SK-N-SH (cell line): ENCODE measurements around the gene PKN1. TPM values are rescaled to one million over a fixed set of nuclear protein-coding genes. Genes with fewer than 3 reads are reported as not detected.

Source experiments
- CTCF ChIA-PET: fragments of 300-600, 350-600 bp; formaldehyde crosslinking; extraction: SDS; loops from one replicate; lab custom pipeline; 2021; lab: Yijun Ruan, JAX
- POLR2A ChIA-PET: fragments of 350-600 bp; sonication (Branson Sonifier 250); formaldehyde crosslinking; extraction: SDS; loops from one replicate; lab custom pipeline; 2020; ENCODE audit warnings: antibody characterized with exemption, inconsistent platforms; lab: Yijun Ruan, JAX
- DNase-seq: peaks from one replicate; pipeline ENCODE4 v3.0.0; 2012
- H2AFZ ChIP-seq: fragments of 200-600 bp; sonication (generic); 2 replicates; pipeline ENCODE4 v1.8.1; 2016; ENCODE audit warnings: antibody characterized with exemption, mild to moderate bottlenecking, low read depth
- H3F3A ChIP-seq: fragments of 200-600 bp; sonication (generic); replicated peaks from 2 replicates; pipeline ENCODE3; 2016; ENCODE audit warnings: antibody characterized with exemption, mild to moderate bottlenecking; ENCODE audit not compliant: insufficient read depth
- H3K27ac ChIP-seq, 2 experiments: fragments of 200-500 bp in 1 of 2; fragments of 200-600 bp in 1 of 2; sonication (Bioruptor generic) in 1 of 2; sonication (generic), shearing (Covaris generic) in 1 of 2; 2 replicates each; pipeline versions ENCODE4 v1.5.1 to v1.6.1; 2014 to 2016; ENCODE audit warnings: low read depth in 2 of 2, inconsistent platforms in 1 of 2, low read length in 1 of 2, mild to moderate bottlenecking in 1 of 2, mixed read lengths in 1 of 2
- H3K27me3 ChIP-seq: fragments of 200-600 bp; sonication (generic), shearing (Covaris generic); 2 replicates; pipeline ENCODE4 v1.6.1; 2016; ENCODE audit warnings: mixed run types; ENCODE audit not compliant: insufficient read depth
- H3K36me3 ChIP-seq, 2 experiments: fragments of 200-500 bp in 1 of 2; fragments of 200-600 bp in 1 of 2; sonication (Bioruptor generic) in 1 of 2; sonication (generic) in 1 of 2; replicated peaks in 1 of 2; 2 replicates each; pipeline versions ENCODE3 to v1.5.1; 2014 to 2016; ENCODE audit warnings: low read length in 1 of 2, mild to moderate bottlenecking in 1 of 2; ENCODE audit not compliant: insufficient read depth in 2 of 2, control insufficient read depth in 1 of 2
- H3K4me1 ChIP-seq, 2 experiments: fragments of 200-500 bp in 1 of 2; fragments of 200-600 bp in 1 of 2; sonication (Bioruptor generic) in 1 of 2; sonication (generic), shearing (Covaris generic) in 1 of 2; 2 replicates each; pipeline versions ENCODE4 v1.5.1 to v1.6.1; 2014 to 2016; ENCODE audit warnings: low read depth in 1 of 2, low read length in 1 of 2, mixed run types in 1 of 2; ENCODE audit not compliant: insufficient read depth in 2 of 2, control insufficient read depth in 1 of 2
- H3K4me2 ChIP-seq: fragments of 200-600 bp; sonication (generic), shearing (Covaris generic); 2 replicates; pipeline ENCODE4 v1.6.1; 2017; ENCODE audit warnings: mixed run types
- H3K4me3 ChIP-seq, 2 experiments: fragments of 200-500 bp in 1 of 2; fragments of 200-600 bp in 1 of 2; sonication (Bioruptor generic) in 1 of 2; sonication (generic), shearing (Covaris generic) in 1 of 2; 2 replicates each; pipeline versions ENCODE4 v1.5.1 to v1.8.1; 2014 to 2016; ENCODE audit warnings: low read depth in 2 of 2, inconsistent platforms in 1 of 2, low read length in 1 of 2, mild to moderate bottlenecking in 1 of 2, mixed read lengths in 1 of 2, moderate library complexity in 1 of 2
- H3K79me2 ChIP-seq: fragments of 200-600 bp; sonication (generic); 2 replicates; pipeline ENCODE4 v1.8.1; 2017; ENCODE audit warnings: mild to moderate bottlenecking; ENCODE audit not compliant: insufficient read depth
- H3K9ac ChIP-seq: fragments of 200-600 bp; sonication (generic); 2 replicates; pipeline ENCODE4 v1.6.1; 2017; ENCODE audit warnings: mixed run types
- H3K9me2 ChIP-seq: fragments of 200-600 bp; sonication (generic); 2 replicates; pipeline ENCODE4 v1.6.1; 2017; ENCODE audit warnings: mixed run types
- H3K9me3 ChIP-seq: fragments of 200-600 bp; sonication (generic); 2 replicates; pipeline ENCODE4 v1.6.1; 2017; ENCODE audit warnings: mixed run types, mild to moderate bottlenecking, moderate library complexity
- H4K20me1 ChIP-seq: fragments of 200-600 bp; sonication (generic); 2 replicates; pipeline ENCODE4 v1.6.1; 2017; ENCODE audit warnings: mild to moderate bottlenecking, mixed run types; ENCODE audit not compliant: insufficient read depth
- CHD2 ChIP-seq: fragments of 150-350 bp; IDR thresholded peaks from 2 replicates; pipeline ENCODE4 v1.6.1; 2018; ENCODE audit warnings: low read length; ENCODE audit not compliant: partially characterized antibody
- FOSL2 ChIP-seq: IDR thresholded peaks from 2 replicates; pipeline ENCODE4 v1.4.0; 2012; ENCODE audit warnings: low read depth, mild to moderate bottlenecking, moderate library complexity, borderline replicate concordance
- FOXJ3 ChIP-seq: sonication (generic); formaldehyde crosslinking; IDR thresholded peaks from 2 replicates; pipeline ENCODE4 v1.5.1; 2020; ENCODE audit warnings: mild to moderate bottlenecking, missing genetic modification reagents
- FOXM1 ChIP-seq: IDR thresholded peaks from 2 replicates; pipeline ENCODE4 v1.4.0; 2012; ENCODE audit warnings: low read depth, mild to moderate bottlenecking
- GABPA ChIP-seq: IDR thresholded peaks from 2 replicates; pipeline ENCODE4 v1.4.0; 2012; ENCODE audit warnings: low read depth, mild to moderate bottlenecking
- NRF1 ChIP-seq: IDR thresholded peaks from 2 replicates; pipeline ENCODE4 v1.6.1; 2012; ENCODE audit warnings: low read depth, mild to moderate bottlenecking, low read length
- POLR2AphosphoS5 ChIP-seq: IDR thresholded peaks from 2 replicates; pipeline ENCODE4 v1.6.1; 2012; ENCODE audit warnings: low read depth, low read length
- REST ChIP-seq: IDR thresholded peaks from 2 replicates; pipeline ENCODE4 v1.6.1; 2012; ENCODE audit warnings: mild to moderate bottlenecking, low read depth, low read length, moderate library complexity
- RXRA ChIP-seq: IDR thresholded peaks from 2 replicates; pipeline ENCODE4 v1.4.0; 2012; ENCODE audit warnings: low read depth, mild to moderate bottlenecking, borderline replicate concordance
- SIN3A ChIP-seq: IDR thresholded peaks from 2 replicates; pipeline ENCODE4 v1.6.1; 2012; ENCODE audit warnings: low read depth, mild to moderate bottlenecking, low read length, moderate library complexity, borderline replicate concordance
- TAF1 ChIP-seq: IDR thresholded peaks from 2 replicates; pipeline ENCODE4 v1.6.1; 2012; ENCODE audit warnings: low read depth, mild to moderate bottlenecking, low read length, moderate library complexity, borderline replicate concordance
- TCF12 ChIP-seq: IDR thresholded peaks from 2 replicates; pipeline ENCODE4 v1.4.0; 2012
- ZBTB33 ChIP-seq: IDR thresholded peaks from 2 replicates; pipeline ENCODE4 v1.4.0; 2012; ENCODE audit warnings: low read depth, borderline replicate concordance
- WGBS: methylation state at CpG from one replicate; pipeline ENCODE4 v1.1.6; 2017; ENCODE audit warnings: low lambda C conversion rate; 5-methylcytosine and 5-hydroxymethylcytosine counted together
- polyA plus RNA-seq, 3 experiments: library from polyadenylated mRNA; depleted of rRNA; stranded (reverse); fragments of >200 nt; gene quantifications; 2 replicates each; pipeline ENCODE4 v1.2.3, GENCODE V29; 2012
- TF ChIP-seq, protein P1 (sequence below): fragments of 150-350 bp; IDR thresholded peaks from 2 replicates; pipeline ENCODE4 v1.6.1; 2016; ENCODE audit warnings: mild to moderate bottlenecking, low read depth, low read length
- TF ChIP-seq, protein P2 (sequence below): IDR thresholded peaks from 2 replicates; pipeline ENCODE4 v1.4.0; 2012; ENCODE audit warnings: low read depth, borderline replicate concordance

PKN1 gene
- polyA plus RNA-seq, 1 of the 3 experiments (the other 2 are of a cell fraction) = 99.6 TPM

- H3K4me1 ChIP-seq = peaks cover 24 to 39% of the 10 kb centered on the region in 2 experiments; a peak in 3 of 4 replicates
- ChIA-PET POLR2A (no interaction called here), CTCF (interaction anchor here (0.5 to 1.6 kb wide), 2 partner anchors 20 to 67 kb away, joined by 3 to 4 read pairs; no protein-coding TSS in a partner anchor)
- no peak overlapping the region for H3K4me3 ChIP-seq
- no peaks in the 10 kb centered on the region for H3K79me2 ChIP-seq
- no peaks in the 10 kb centered on the region for H4K20me1 ChIP-seq
- no peaks in the 10 kb centered on the region for H3K9me3 ChIP-seq
- H3K27ac ChIP-seq = no peak overlapping the region
- H3K36me3 ChIP-seq = peaks cover 6 to 23% of the 10 kb centered on the region in 2 experiments
- TF ChIP-seq, protein P1, sequence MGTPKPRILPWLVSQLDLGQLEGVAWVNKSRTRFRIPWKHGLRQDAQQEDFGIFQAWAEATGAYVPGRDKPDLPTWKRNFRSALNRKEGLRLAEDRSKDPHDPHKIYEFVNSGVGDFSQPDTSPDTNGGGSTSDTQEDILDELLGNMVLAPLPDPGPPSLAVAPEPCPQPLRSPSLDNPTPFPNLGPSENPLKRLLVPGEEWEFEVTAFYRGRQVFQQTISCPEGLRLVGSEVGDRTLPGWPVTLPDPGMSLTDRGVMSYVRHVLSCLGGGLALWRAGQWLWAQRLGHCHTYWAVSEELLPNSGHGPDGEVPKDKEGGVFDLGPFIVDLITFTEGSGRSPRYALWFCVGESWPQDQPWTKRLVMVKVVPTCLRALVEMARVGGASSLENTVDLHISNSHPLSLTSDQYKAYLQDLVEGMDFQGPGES = no peak
- TF ChIP-seq REST (no peak), FOSL2 (no peak)
- H3F3A ChIP-seq = peaks cover 7% of the 10 kb centered on the region
- no peaks in the 10 kb centered on the region for H3K27me3 ChIP-seq
- no peak overlapping the region for H2AFZ ChIP-seq
- peak; percentile 32 for DNase-seq
- no peak overlapping the region for H3K4me2 ChIP-seq
- no peaks in the 10 kb centered on the region for H3K9me2 ChIP-seq
- WGBS = 97% methylated on average over 34 of the region's 53 CpGs
- H3K9ac ChIP-seq = no peak overlapping the region
Measured at GRCh38 chr19:14473978-14474578, 41.0 kb downstream of the PKN1 start.

GRCh38 chr19:14474827-14475226, 41.7 kb downstream of the PKN1 start:
- WGBS = 48% methylated on average over 10 of the region's 12 CpGs
- CTCF ChIA-PET = interaction anchor here (1.2 to 1.6 kb wide), 4 partner anchors 9 to 338 kb away, joined by 3 to 8 read pairs (median 4); partner anchors contain the start of gene ASF1B
- peak overlapping the region; percentile 33 to 37; a peak in 3 of 4 replicates for H3K4me3 ChIP-seq

More at GRCh38 chr19:14474827-14475226, 41.7 kb downstream of the PKN1 start:
- no peak for DNase-seq
- H3K9ac ChIP-seq = peak overlapping the region; percentile 66
- H3K36me3 ChIP-seq = peaks cover 4 to 18% of the 10 kb centered on the region in 2 experiments
- H3K27me3 ChIP-seq = no peaks in the 10 kb centered on the region
- peaks cover 24 to 39% of the 10 kb centered on the region in 2 experiments; a peak in 3 of 4 replicates for H3K4me1 ChIP-seq
- H3K4me2 ChIP-seq = peak overlapping the region; percentile 81
- peak overlapping the region; percentile 39 to 66; a peak in 2 of 4 replicates for H3K27ac ChIP-seq
- no peak overlapping the region; the same call in 1 of the 2 replicates for H2AFZ ChIP-seq
- H3F3A ChIP-seq = peaks cover 10% of the 10 kb centered on the region
- H3K9me3 ChIP-seq = no peaks in the 10 kb centered on the region
- TF ChIP-seq NRF1 (no peak), GABPA (no peak), ZBTB33 (no peak), FOXJ3 (CRISPR knock-in tag) (no peak), TCF12 (no peak), TAF1 (no peak), CHD2 (no peak), SIN3A (no peak), FOXM1 (no peak), POLR2AphosphoS5 (no peak; the same call in 1 of the 2 replicates), RXRA (no peak)
- TF ChIP-seq, protein P2, sequence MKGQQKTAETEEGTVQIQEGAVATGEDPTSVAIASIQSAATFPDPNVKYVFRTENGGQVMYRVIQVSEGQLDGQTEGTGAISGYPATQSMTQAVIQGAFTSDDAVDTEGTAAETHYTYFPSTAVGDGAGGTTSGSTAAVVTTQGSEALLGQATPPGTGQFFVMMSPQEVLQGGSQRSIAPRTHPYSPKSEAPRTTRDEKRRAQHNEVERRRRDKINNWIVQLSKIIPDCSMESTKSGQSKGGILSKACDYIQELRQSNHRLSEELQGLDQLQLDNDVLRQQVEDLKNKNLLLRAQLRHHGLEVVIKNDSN = no peak
- no peaks in the 10 kb centered on the region for H4K20me1 ChIP-seq
- H3K79me2 ChIP-seq = no peaks in the 10 kb centered on the region
- no peaks in the 10 kb centered on the region for H3K9me2 ChIP-seq
- POLR2A ChIA-PET = no interaction called here
